ENCODE data around the gene BLOC1S3.
A peak's percentile ranks its signal among the peaks of the same experiment; 100 is the strongest.

The BLOC1S3 gene

GRCh38 chr19:45206328-45206727, 27.7 kb downstream of the BLOC1S3 start:
- no peak for TF ChIP-seq CTCF (IDR thresholded peaks at IDR 0.05; ENCODE audit: low read depth, low read length)
- no peaks in the 10 kb centered on the region for H3K9me3 ChIP-seq
- no peaks in the 10 kb centered on the region; the same call in 1 of the 2 replicates for H3K27me3 ChIP-seq
- no peak for DNase-seq
- no peak overlapping the region for H3K4me3 ChIP-seq (ENCODE audit: low read depth, low read length)
- H3K36me3 ChIP-seq, result no peaks in the 10 kb centered on the region
- no peaks in the 10 kb centered on the region for H3K4me1 ChIP-seq

GRCh38 chr19:45211751-45212381, 33.3 kb downstream of the BLOC1S3 start:
- no peak for DNase-seq
- no peaks in the 10 kb centered on the region for H3K9me3 ChIP-seq
- no peaks in the 10 kb centered on the region for H3K36me3 ChIP-seq
- H3K27me3 ChIP-seq, result peaks cover 28% of the 10 kb centered on the region
- H3K4me1 ChIP-seq, result no peaks in the 10 kb centered on the region
- no peak overlapping the region for H3K4me3 ChIP-seq (ENCODE audit: low read depth, low read length)
- TF ChIP-seq CTCF (IDR thresholded peaks at IDR 0.05; ENCODE audit: low read depth, low read length), result no peak

- Histone ChIP-seq H3K4me3 (ENCODE audit: low read depth, low read length) (no peak overlapping the region), H3K27me3 (peaks cover 40% of the 10 kb centered on the region), H3K9me3 (no peaks in the 10 kb centered on the region), H3K4me1 (no peaks in the 10 kb centered on the region), H3K36me3 (no peaks in the 10 kb centered on the region)
- no peak for TF ChIP-seq CTCF (IDR thresholded peaks at IDR 0.05; ENCODE audit: low read depth, low read length)
- DNase-seq, result no peak
Observed at GRCh38 chr19:45213031-45213430, 34.4 kb downstream of the BLOC1S3 start.

- Histone ChIP-seq H3K4me1 (no peaks in the 10 kb centered on the region), H3K9me3 (no peaks in the 10 kb centered on the region), H3K4me3 (ENCODE audit: low read depth, low read length) (no peak overlapping the region), H3K27me3 (peaks cover 63% of the 10 kb centered on the region), H3K36me3 (no peaks in the 10 kb centered on the region)
- DNase-seq, result peak; percentile 33
- no peak for TF ChIP-seq CTCF (IDR thresholded peaks at IDR 0.05; ENCODE audit: low read depth, low read length)
Observed at GRCh38 chr19:45215391-45216191, 37.0 kb downstream of the BLOC1S3 start.

GRCh38 chr19:45216667-45217066, 38.1 kb downstream of the BLOC1S3 start:
- Histone ChIP-seq H3K4me3 (ENCODE audit: low read depth, low read length) (no peak overlapping the region), H3K4me1 (no peaks in the 10 kb centered on the region), H3K9me3 (no peaks in the 10 kb centered on the region), H3K27me3 (peaks cover 73% of the 10 kb centered on the region), H3K36me3 (no peaks in the 10 kb centered on the region)
- DNase-seq, result no peak
- no peak for TF ChIP-seq CTCF (IDR thresholded peaks at IDR 0.05; ENCODE audit: low read depth, low read length)

All from BE2C (cell line).